Mesothelial cell of epicardium (in vitro differentiated cells): Measurements from ENCODE around the gene USP6. TPM values are rescaled to one million over a fixed set of nuclear protein-coding genes. Genes with fewer than 3 reads are reported as not detected.
A peak's percentile ranks its signal among the peaks of the same experiment; 100 is the strongest.
"Not testable (repeated sequence)": the region's sequence is repeated elsewhere in the genome, so short reads cannot be mapped to it uniquely, and the experiment has no call there.

Source experiments
- DNase-seq, 2 experiments: peaks; one replicate each; pipeline ENCODE4 v3.0.0; 2021; ENCODE audit warnings: low spot score in 2 of 2; ENCODE audit not compliant: unreplicated experiment in 2 of 2
- H3K27ac Mint-ChIP-seq: 2 replicates; pipeline ENCODE4 v1.8.0; 2021; ENCODE audit warnings: mixed read lengths
- H3K27me3 Mint-ChIP-seq: 2 replicates; pipeline ENCODE4 v1.8.0; 2021; ENCODE audit warnings: low read depth, mixed read lengths
- H3K36me3 Mint-ChIP-seq: 2 replicates; pipeline ENCODE4 v1.8.0; 2021; ENCODE audit warnings: mixed read lengths
- H3K4me1 Mint-ChIP-seq: 2 replicates; pipeline ENCODE4 v1.8.0; 2021; ENCODE audit warnings: mixed read lengths
- H3K4me3 Mint-ChIP-seq: 2 replicates; pipeline ENCODE4 v1.8.0; 2021; ENCODE audit warnings: mild to moderate bottlenecking, moderate library complexity, mixed read lengths
- H3K9me3 Mint-ChIP-seq: 2 replicates; pipeline ENCODE4 v1.8.0; 2021; ENCODE audit warnings: mixed read lengths
- CTCF ChIP-seq: fragments of 200-600 bp; sonication (generic); IDR thresholded peaks from one replicate; pipeline ENCODE4 v1.5.0; 2021; ENCODE audit warnings: antibody characterized with exemption; ENCODE audit not compliant: unreplicated experiment
- total RNA-seq: library from RNA; stranded (reverse); gene quantifications from 3 replicates; pipeline ENCODE4 v1.2.1, GENCODE V29; 2021

The USP6 gene
- total RNA-seq, 1 donor from 2014 or later = 0.42 TPM

- Mint-ChIP-seq H3K27me3 (peaks cover 18% of the 10 kb centered on the region), H3K36me3 (no peaks in the 10 kb centered on the region), H3K4me3 (no peak overlapping the region), H3K9me3 (no peaks in the 10 kb centered on the region), H3K27ac (no peak overlapping the region), H3K4me1 (no peaks in the 10 kb centered on the region)
- peak in 1 of 2 experiments; percentile 26 for DNase-seq
- no peak for TF ChIP-seq CTCF
These were observed 15.4 kb downstream of the USP6 start for GRCh38 chr17:5131146-5131715.

GRCh38 chr17:5131799-5132502, 16.1 kb downstream of the USP6 start:
- DNase-seq = peak in 1 of 2 experiments; percentile 29
- H3K9me3 Mint-ChIP-seq, H3K4me1 Mint-ChIP-seq, H3K4me3 Mint-ChIP-seq, H3K36me3 Mint-ChIP-seq, H3K27ac Mint-ChIP-seq: not testable (repeated sequence)
- H3K27me3 Mint-ChIP-seq = peaks cover 14% of the 10 kb centered on the region

GRCh38 chr17:5132503-5133225, 16.8 kb downstream of the USP6 start:
- not testable (repeated sequence) for H3K36me3 Mint-ChIP-seq, H3K27me3 Mint-ChIP-seq
- peak in 1 of 2 experiments; percentile 20 for DNase-seq

GRCh38 chr17:5133311-5133710, 17.5 kb downstream of the USP6 start:
- H3K4me3 Mint-ChIP-seq = no peak overlapping the region
- no peaks in the 10 kb centered on the region for H3K36me3 Mint-ChIP-seq
- H3K9me3 Mint-ChIP-seq = no peaks in the 10 kb centered on the region
- no peak for DNase-seq
- no peak overlapping the region for H3K27ac Mint-ChIP-seq
- H3K27me3 Mint-ChIP-seq = peaks cover 6% of the 10 kb centered on the region
- TF ChIP-seq CTCF = no peak
- no peaks in the 10 kb centered on the region for H3K4me1 Mint-ChIP-seq

More at GRCh38 chr17:5132503-5133225, 16.8 kb downstream of the USP6 start:
- not testable (repeated sequence) for H3K27ac Mint-ChIP-seq, H3K4me3 Mint-ChIP-seq, H3K9me3 Mint-ChIP-seq, H3K4me1 Mint-ChIP-seq

GRCh38 chr17:5133961-5134360, 18.1 kb downstream of the USP6 start:
- H3K4me1 Mint-ChIP-seq, H3K4me3 Mint-ChIP-seq, H3K27me3 Mint-ChIP-seq, H3K27ac Mint-ChIP-seq, H3K9me3 Mint-ChIP-seq, H3K36me3 Mint-ChIP-seq: not testable (repeated sequence)
- peak in 1 of 2 experiments; percentile 26 for DNase-seq

GRCh38 chr17:5134571-5134970, 18.7 kb downstream of the USP6 start:
- not testable (repeated sequence) for H3K27me3 Mint-ChIP-seq, H3K9me3 Mint-ChIP-seq, H3K36me3 Mint-ChIP-seq, H3K4me1 Mint-ChIP-seq, H3K4me3 Mint-ChIP-seq, H3K27ac Mint-ChIP-seq
- DNase-seq = peak in 1 of 2 experiments; percentile 33

GRCh38 chr17:5135131-5135712, 19.4 kb downstream of the USP6 start:
- H3K9me3 Mint-ChIP-seq, H3K36me3 Mint-ChIP-seq, H3K4me1 Mint-ChIP-seq, H3K4me3 Mint-ChIP-seq, H3K27ac Mint-ChIP-seq, DNase-seq, H3K27me3 Mint-ChIP-seq: not testable (repeated sequence)
